Measurements from ENCODE around the gene CCBE1.

DNA sequence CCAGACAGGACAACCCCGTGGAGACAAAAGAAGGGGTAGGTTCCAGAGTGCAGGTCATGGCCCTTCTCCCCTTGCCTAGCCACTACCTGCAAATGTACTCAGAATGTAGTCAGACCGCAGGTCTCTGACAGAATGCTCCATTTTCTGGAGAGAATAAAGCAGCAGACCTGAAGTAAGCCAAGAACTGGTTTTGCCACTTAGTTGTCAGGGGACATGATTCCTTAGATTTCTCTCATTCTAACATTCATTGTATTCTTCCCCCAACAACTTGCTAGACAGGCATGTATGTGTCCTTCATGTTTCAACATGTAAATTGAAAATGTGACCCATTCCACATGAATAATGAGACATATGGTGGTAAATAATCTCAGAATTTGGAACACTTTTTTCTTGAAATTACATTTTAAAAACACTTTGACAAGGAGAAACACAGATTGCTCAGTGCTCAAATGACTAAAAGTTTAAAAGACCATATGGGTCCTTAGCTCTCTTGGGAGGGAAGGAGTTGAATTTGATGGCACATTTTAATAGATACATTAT, 142.4 kb downstream of the CCBE1 start:
- TF ChIP-seq CTCF (IDR thresholded peaks at IDR 0.05), result no peak
- TF ChIP-seq POLR2AphosphoS5 (IDR thresholded peaks at IDR 0.05; ENCODE audit: low read depth, low read length), result no peak
- TF ChIP-seq GATA2 (CRISPR knock-in tag; IDR thresholded peaks at IDR 0.05), result no peak
- TF ChIP-seq REST (IDR thresholded peaks at IDR 0.05; ENCODE audit: low read depth, low read length), result no peak
- TF ChIP-seq JUND (IDR thresholded peaks at IDR 0.05), result no peak
